B cell (primary cell): ENCODE data around the gene RBM44.

ENCODE experiments used
- CTCF ChIP-seq: fragments of 200-600 bp; IDR thresholded peaks from one replicate; pipeline ENCODE4 v1.8.0; 2022; ENCODE audit warnings: antibody characterized with exemption, mild to moderate bottlenecking
- EZH2 ChIP-seq: IDR thresholded peaks from 2 replicates; pipeline ENCODE4 v1.6.1; 2012; ENCODE audit warnings: borderline replicate concordance, low read depth, mild to moderate bottlenecking, moderate library complexity, low read length; ENCODE audit not compliant: insufficient read depth, poor library complexity, severe bottlenecking

GRCh38 chr2:237752761-237753165 is 45.8 kb upstream of the RBM44 start:
- TF ChIP-seq CTCF, result no peak
- no peak for TF ChIP-seq EZH2
